ENCODE data around the gene ALAD. TPM values are rescaled to one million over a fixed set of nuclear protein-coding genes. Genes with fewer than 3 reads are reported as not detected.
"Not testable (repeated sequence)": the region's sequence is repeated elsewhere in the genome, so short reads cannot be mapped to it uniquely, and the experiment has no call there.

ALAD gene
- total RNA-seq, 2 donors from 2014 or later: 32.8 to 39.1 TPM

GRCh38 chr9:113406353-113406752 lies 5.3 kb upstream of the ALAD start:
- not testable (repeated sequence) for DNase-seq, ATAC-seq
- intact Hi-C loops (cut with DNase I): loop anchor here in 1 of 2 donors (10.0 kb wide), 1 partner anchor 132 kb away; the partner anchor contains the start of genes CDC26 and PRPF4

- no peak for DNase-seq
- no peak for ATAC-seq
- intact Hi-C loops (cut with DNase I): loop anchor here in 1 of 2 donors (10.0 kb wide), 1 partner anchor 129 kb away; the partner anchor contains the start of genes CDC26 and PRPF4
These were observed 2.6 kb upstream of the ALAD start for GRCh38 chr9:113403646-113404045.

- no peak for ATAC-seq
- intact Hi-C loops (cut with DNase I): loop anchor here in 1 of 2 donors (2.0 to 10.0 kb wide), 2 partner anchors 91 to 125 kb away; partner anchors contain the start of genes CDC26 and PRPF4
- DNase-seq: no peak
These were observed 1.4 kb downstream of the ALAD start for GRCh38 chr9:113399646-113400200.

DNA sequence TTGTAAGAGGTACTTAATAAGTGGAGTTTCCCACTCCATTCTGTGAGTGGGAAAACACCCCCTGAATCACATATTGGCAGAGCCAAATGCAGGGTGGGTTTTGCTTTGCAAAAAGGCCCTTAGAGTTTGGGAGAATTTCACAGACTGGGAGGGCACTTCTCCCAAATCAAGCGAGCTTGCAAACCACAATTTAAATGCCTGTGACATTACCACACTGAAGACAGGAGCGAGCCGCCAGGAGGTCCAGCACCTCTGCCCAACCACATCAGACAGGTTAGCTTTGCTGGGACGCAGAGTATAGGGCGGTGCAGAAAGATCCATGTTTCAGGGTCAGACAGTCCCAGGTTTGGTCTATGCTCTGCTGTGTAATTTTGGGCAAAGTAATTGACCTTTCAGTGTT lies 2.3 kb downstream of the ALAD start:
- ATAC-seq (no peak), DNase-seq (no peak)
- intact Hi-C loops (cut with DNase I): no loop called here

DNA sequence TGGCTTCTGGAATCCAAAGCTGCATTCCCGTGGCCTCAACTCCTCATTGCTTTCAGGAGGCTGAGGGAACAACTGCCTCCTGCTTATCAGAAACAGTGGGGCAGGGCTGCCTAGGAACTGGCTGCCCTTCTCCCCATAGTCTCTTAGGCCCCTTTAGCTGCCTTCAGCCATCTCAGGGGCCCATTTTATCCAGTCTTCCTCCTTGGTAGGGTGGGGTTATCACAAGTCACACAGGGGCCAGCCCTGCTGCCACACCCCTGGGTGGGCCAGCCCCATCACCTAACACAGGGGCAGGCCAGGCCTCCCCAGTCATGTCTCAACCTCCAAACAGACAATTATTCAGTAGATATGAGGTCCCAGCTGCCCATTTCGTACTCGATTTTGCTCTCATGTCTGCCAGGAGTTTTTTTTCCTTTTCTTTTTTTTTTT lies 3.9 kb downstream of the ALAD start:
- ATAC-seq: no peak
- intact Hi-C loops (cut with DNase I): no loop called here
- no peak for DNase-seq

GRCh38 chr9:113395000-113395861 lies 5.9 kb downstream of the ALAD start:
- intact Hi-C loops (cut with DNase I): no loop called here
- ATAC-seq (no peak), DNase-seq (no peak)

GRCh38 chr9:113393281-113393680 lies 7.8 kb downstream of the ALAD start:
- ATAC-seq (no peak), DNase-seq (no peak)
- intact Hi-C loops (cut with DNase I): no loop called here

GRCh38 chr9:113391917-113392316 lies 9.2 kb downstream of the ALAD start:
- ATAC-seq: no peak
- intact Hi-C loops (cut with DNase I): no loop called here
- DNase-seq: no peak

GRCh38 chr9:113390192-113390960 lies 10.7 kb downstream of the ALAD start:
- DNase-seq (no peak), ATAC-seq (no peak)
- intact Hi-C loops (cut with DNase I): no loop called here

DNA sequence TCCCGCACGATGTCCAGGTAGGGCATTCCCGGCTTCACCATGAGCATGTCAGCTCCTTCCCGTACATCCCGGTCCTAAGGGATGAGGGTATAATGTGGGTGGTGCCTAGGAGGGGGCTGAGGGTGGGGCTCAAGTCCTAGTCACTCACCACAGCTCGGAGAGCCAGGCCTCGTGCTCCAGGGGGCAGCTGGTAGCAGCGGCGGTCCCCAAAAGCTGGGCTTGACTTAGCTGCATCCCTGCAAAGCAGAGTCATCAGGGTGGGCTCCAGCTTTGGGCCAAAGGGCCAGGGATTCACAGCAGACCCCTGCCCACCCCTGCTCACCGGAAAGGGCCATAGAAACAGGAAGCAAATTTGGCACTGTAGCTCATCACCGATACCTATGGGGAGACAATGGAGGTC lies 11.6 kb downstream of the ALAD start:
- ATAC-seq (no peak), DNase-seq (no peak)
- intact Hi-C loops (cut with DNase I): no loop called here

GRCh38 chr9:113388833-113389232 lies 12.3 kb downstream of the ALAD start:
- ATAC-seq: no peak

GRCh38 chr9:113387560-113388230 lies 13.4 kb downstream of the ALAD start:
- intact Hi-C loops (cut with DNase I): no loop called here
- ATAC-seq: peak in 1 of 2 donors; percentile 36
- DNase-seq: no peak

More at GRCh38 chr9:113388833-113389232, 12.3 kb downstream of the ALAD start:
- no peak for DNase-seq
- intact Hi-C loops (cut with DNase I): no loop called here

DNA sequence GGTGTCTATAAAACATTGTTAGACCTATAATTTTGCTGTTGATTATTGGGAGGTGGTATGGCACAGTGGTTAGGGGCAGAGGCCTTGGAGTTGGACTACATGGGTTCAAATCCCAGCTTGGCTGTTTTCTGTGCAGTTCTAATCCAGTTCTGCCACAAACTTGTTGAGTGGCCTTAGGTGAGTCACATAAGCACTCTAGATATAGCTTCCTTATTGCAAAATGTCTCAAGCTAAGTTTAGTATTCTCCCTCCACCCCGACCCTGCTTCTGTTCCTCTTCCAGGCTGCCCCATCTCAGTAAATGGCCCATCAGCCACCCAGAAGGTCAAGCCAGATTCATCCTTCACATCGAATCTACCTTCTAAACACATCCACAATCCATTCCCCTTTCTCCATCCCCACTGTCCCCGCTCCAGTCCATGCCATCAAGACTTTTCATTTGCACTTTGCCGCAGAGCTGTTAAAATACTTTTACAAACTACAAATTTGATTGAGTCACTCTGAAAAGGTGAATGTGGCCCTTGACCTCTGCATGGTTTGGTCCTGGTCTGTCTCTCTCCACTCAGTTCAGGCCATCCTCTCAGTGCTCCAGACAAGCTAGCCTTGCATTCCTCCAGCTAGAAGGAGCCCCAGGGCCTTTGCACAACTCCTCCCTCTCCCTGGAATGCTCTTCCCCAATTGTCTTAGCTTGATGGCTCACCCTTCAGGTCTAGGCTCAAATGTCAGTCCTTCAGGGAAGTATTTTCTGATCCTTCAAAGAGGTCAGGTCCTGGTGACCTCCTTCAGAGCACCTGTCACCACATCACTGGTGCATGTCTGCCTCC lies 14.3 kb downstream of the ALAD start:
- intact Hi-C loops (cut with DNase I): no loop called here
- DNase-seq (no peak), ATAC-seq (no peak)

- ATAC-seq: no peak
- intact Hi-C loops (cut with DNase I): no loop called here
- no peak for DNase-seq
These were observed 19.1 kb downstream of the ALAD start for GRCh38 chr9:113381909-113382411.

DNA sequence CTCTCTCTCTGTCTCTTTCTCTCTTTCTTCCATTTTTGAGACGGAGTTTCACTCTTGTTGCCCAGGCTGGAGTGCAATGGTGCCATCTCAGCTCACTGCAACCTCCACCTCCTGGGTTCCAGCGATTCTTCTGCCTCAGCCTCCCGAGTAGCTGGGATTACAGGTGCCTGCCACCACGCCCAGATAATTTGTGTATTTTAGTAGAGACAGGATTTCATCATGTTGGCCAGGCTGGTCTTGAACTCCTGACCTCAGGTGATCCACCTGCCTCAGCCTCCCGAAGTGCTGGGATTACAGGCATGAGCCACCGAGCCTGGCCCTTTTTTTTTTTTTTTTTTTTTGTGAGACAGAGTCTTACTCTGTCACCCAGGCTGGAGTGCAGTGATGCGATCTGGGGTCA lies 19.6 kb downstream of the ALAD start:
- intact Hi-C loops (cut with DNase I); DNase-seq; ATAC-seq: not testable (repeated sequence)

DNA sequence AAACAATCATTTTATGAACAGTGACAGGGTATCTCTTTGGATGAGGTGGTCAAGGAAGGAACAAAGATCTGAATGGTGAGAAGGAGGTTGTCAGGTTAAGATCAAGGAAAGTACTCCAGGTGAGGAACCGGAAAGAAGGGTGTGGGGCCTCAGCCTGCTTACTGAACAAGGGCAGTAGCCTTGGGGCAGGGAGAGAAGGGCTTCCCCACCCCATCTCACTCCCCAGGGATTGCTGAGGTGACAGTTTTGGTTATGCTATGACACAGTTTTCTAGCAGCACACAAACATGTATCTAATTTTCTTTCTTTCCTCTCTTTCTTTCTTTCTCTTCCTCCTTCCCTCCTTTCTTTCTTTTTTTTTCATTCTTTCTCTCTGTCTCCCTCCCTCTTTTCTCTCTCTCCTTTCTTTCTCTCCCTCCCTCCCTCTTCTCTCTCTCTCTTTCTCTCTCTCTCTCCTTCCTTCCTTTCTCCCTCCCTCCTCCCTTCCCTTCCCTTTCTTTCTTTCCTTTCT lies 20.2 kb downstream of the ALAD start:
- DNase-seq (no peak), ATAC-seq (no peak)
- intact Hi-C loops (cut with DNase I): no loop called here

DNA sequence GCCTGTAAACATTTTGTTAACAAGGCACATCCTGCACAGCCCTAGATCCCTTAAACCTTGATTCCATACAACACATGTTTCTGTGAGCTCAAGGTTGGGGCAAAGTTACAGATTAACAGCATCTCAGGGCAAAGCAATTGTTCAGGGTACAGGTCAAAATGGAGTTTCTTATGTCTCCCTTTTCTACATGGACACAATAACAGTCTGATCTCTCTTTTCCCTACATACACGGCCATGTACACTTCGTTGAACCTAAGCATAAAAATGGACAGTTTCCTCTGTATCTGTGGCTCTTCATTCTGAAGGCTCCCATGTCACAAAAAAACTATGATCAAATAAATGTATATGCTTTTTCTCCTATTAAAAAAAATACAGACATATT lies 21.3 kb downstream of the ALAD start:
- ATAC-seq; DNase-seq; intact Hi-C loops (cut with DNase I): not testable (repeated sequence)

All from left cardiac atrium (tissue), 4 donors.